HepG2 (cell line): ENCODE data around the gene TMEM185B. TPM values are rescaled to one million over a fixed set of nuclear protein-coding genes. Genes with fewer than 3 reads are reported as not detected.

ENCODE experiments used
- BCL6 ChIP-seq: IDR thresholded peaks from 2 replicates; pipeline ENCODE4 v1.6.1; 2016; ENCODE audit warnings: missing genetic modification reagents, missing compliant biosample characterization
- HDAC2 ChIP-seq: sonication (generic); formaldehyde crosslinking; IDR thresholded peaks from 2 replicates; pipeline ENCODE4 v1.4.0; 2020; ENCODE audit warnings: missing genetic modification reagents
- HDAC6 ChIP-seq: fragments of 200-600 bp; sonication (generic); IDR thresholded peaks from 2 replicates; pipeline ENCODE4 v1.7.0; 2017; ENCODE audit warnings: mild to moderate bottlenecking, antibody characterized with exemption, low read length, low read depth
- MTA1 ChIP-seq: sonication (generic); formaldehyde crosslinking; IDR thresholded peaks from 2 replicates; pipeline ENCODE4 v1.4.0; 2020; ENCODE audit warnings: missing genetic modification reagents, mild to moderate bottlenecking, borderline replicate concordance
- MTF2 ChIP-seq: sonication (generic); formaldehyde crosslinking; IDR thresholded peaks from 2 replicates; pipeline ENCODE4 v1.5.0; 2020; ENCODE audit warnings: missing genetic modification reagents, borderline replicate concordance
- TRIM24 ChIP-seq: sonication (generic); formaldehyde crosslinking; IDR thresholded peaks from 2 replicates; pipeline ENCODE4 v1.8.0; 2022; ENCODE audit warnings: mild to moderate bottlenecking, missing genetic modification reagents
- ZNF230 ChIP-seq: sonication (generic); formaldehyde crosslinking; IDR thresholded peaks from 2 replicates; pipeline ENCODE4 v1.4.0; 2020; ENCODE audit warnings: mild to moderate bottlenecking, missing genetic modification reagents
- ZNF264 ChIP-seq: sonication (generic); formaldehyde crosslinking; IDR thresholded peaks from 2 replicates; pipeline ENCODE4 v1.4.0; 2020; ENCODE audit warnings: missing genetic modification reagents
- ZNF343 ChIP-seq: sonication (generic); formaldehyde crosslinking; IDR thresholded peaks from 2 replicates; pipeline ENCODE4 v1.4.0; 2020; ENCODE audit warnings: mild to moderate bottlenecking, missing genetic modification reagents
- ZNF431 ChIP-seq: sonication (generic); formaldehyde crosslinking; IDR thresholded peaks from 2 replicates; pipeline ENCODE4 v1.9.0; 2022; ENCODE audit warnings: missing genetic modification reagents, low read depth, mild to moderate bottlenecking, borderline replicate concordance
- ZNF567 ChIP-seq: sonication (generic); formaldehyde crosslinking; IDR thresholded peaks from 2 replicates; pipeline ENCODE4 v1.8.1; 2023; ENCODE audit warnings: mild to moderate bottlenecking, missing genetic modification reagents, borderline replicate concordance
- ZNF572 ChIP-seq: sonication (generic); formaldehyde crosslinking; IDR thresholded peaks from 2 replicates; pipeline ENCODE4 v1.5.1; 2020; ENCODE audit warnings: mild to moderate bottlenecking, missing genetic modification reagents
- ZNF605 ChIP-seq: sonication (generic); formaldehyde crosslinking; IDR thresholded peaks from 2 replicates; pipeline ENCODE4 v1.8.0; 2022; ENCODE audit warnings: mild to moderate bottlenecking, missing genetic modification reagents
- ZNF713 ChIP-seq: sonication (generic); formaldehyde crosslinking; IDR thresholded peaks from 2 replicates; pipeline ENCODE4 v1.4.0; 2020; ENCODE audit warnings: mild to moderate bottlenecking, missing genetic modification reagents
- ZNF775 ChIP-seq: sonication (generic); formaldehyde crosslinking; IDR thresholded peaks from 2 replicates; pipeline ENCODE4 v1.4.0; 2020; ENCODE audit warnings: missing genetic modification reagents, mild to moderate bottlenecking, moderate library complexity, borderline replicate concordance
- ZNF788 ChIP-seq: sonication (generic); formaldehyde crosslinking; IDR thresholded peaks from 2 replicates; pipeline ENCODE4 v1.5.0; 2020; ENCODE audit warnings: mild to moderate bottlenecking, missing genetic modification reagents, borderline replicate concordance
- ZNF878 ChIP-seq: sonication (generic); formaldehyde crosslinking; IDR thresholded peaks from 2 replicates; pipeline ENCODE4 v1.8.1; 2023; ENCODE audit warnings: mild to moderate bottlenecking, missing genetic modification reagents, moderate library complexity
- ZSCAN29 ChIP-seq: sonication (generic); formaldehyde crosslinking; conservative IDR thresholded peaks from 2 replicates; pipeline ENCODE4 v1.4.0; 2020; ENCODE audit warnings: mild to moderate bottlenecking, missing genetic modification reagents
- polyA plus RNA-seq, 8 experiments: library from polyadenylated mRNA; depleted of rRNA in 3 of 8; stranded (reverse) in 7 of 8; unstranded in 1 of 8; fragments of >200 nt; fragmentation: Illumina TruSeq in 4 of 8; extraction: Trizol in 4 of 8; gene quantifications; 2 replicates each; pipeline versions ENCODE4 v1.2.1 to v1.2.3, GENCODE V29; 2011 to 2016; ENCODE audit warnings: low read depth in 4 of 8, missing spikeins in 1 of 8, mixed read lengths in 1 of 8; ENCODE audit not compliant: insufficient read depth in 1 of 8
- total RNA-seq, 5 experiments: library from RNA; depleted of rRNA; stranded (reverse); fragments of >200 nt; fragmentation: Illumina TruSeq; extraction: Trizol; gene quantifications; 2 replicates each; pipeline ENCODE4 v1.2.3, GENCODE V29; 2016; ENCODE audit warnings: low read depth in 1 of 5
- TF ChIP-seq, protein P1 (sequence below): IDR thresholded peaks from 2 replicates; pipeline ENCODE4 v1.6.1; 2018; ENCODE audit warnings: missing genetic modification reagents, mild to moderate bottlenecking, missing compliant biosample characterization
- TF ChIP-seq, protein P2 (sequence below): fragments of 450-650 bp; IDR thresholded peaks from 2 replicates; pipeline ENCODE4 v1.6.1; 2017
- TF ChIP-seq, protein P3 (sequence below): sonication (generic); formaldehyde crosslinking; IDR thresholded peaks from 2 replicates; pipeline ENCODE4 v1.4.0; 2020; ENCODE audit warnings: mild to moderate bottlenecking, low read depth, missing genetic modification reagents
- TF ChIP-seq, protein P4 (sequence below): sonication (generic); formaldehyde crosslinking; IDR thresholded peaks from 2 replicates; pipeline ENCODE4 v1.9.0; 2021; ENCODE audit warnings: missing genetic modification reagents, mild to moderate bottlenecking, borderline replicate concordance

The TMEM185B gene
- total and polyA plus RNA-seq, 2 of the 13 experiments (the other 11 are each of a cell fraction or from before 2014, with no cell fraction given): 5.6 to 7.0 TPM

DNA sequence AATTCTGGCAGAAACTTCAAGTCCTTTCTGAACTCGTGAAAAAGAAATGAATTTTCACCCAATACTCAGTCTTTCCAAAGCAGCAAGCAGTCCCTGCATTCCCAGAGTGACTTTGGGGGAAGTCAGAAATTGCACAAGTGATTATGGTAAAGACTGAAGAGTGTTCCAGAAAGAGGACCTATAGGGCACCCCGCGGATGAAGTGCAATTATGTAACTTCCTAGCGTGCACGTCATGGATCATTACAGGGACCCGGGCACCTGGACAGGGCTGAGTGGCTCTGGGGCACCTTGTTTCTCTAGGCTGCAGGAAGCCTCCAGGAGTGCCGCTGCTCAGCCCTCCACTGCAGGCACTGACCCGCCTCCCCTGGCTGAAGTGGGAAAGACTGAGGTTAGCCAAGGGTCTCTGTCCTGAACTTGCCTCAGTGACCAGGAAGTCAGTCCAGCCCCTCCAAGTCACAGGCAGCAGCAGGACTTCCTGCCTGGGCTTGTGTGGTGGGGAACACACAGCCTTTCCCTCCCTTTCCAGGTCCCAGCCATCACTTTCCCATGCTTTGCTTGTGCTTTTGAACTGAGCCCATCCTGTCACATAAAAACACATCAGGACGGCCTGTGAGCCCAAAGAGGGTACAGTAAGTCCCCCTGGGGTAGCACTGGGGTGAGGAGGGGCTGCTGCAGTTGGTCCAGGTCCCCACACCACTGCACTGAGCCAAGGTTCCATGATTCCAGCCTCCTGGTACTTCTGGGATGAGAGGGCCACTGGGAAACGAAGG lies 19.8 kb downstream of the TMEM185B start (continued):
- TF ChIP-seq ZNF230 (CRISPR knock-in tag) (0 out of 2 replicates have a peak, but pooled peaks have one; percentile 10), MTA1 (CRISPR knock-in tag) (peak; percentile 39; the same call in 1 of the 2 replicates), ZNF572 (peak; percentile 89), ZNF343 (no peak), ZNF713 (no peak), TRIM24 (CRISPR knock-in tag) (no peak), ZNF878 (no peak), ZNF567 (CRISPR knock-in tag) (no peak), ZNF788 (CRISPR knock-in tag) (0 out of 2 replicates have a peak, but pooled peaks have one; percentile 43), ZSCAN29 (0 out of 2 replicates have a peak, but pooled peaks have one; percentile 51), MTF2 (no peak), BCL6 (no peak), ZNF431 (CRISPR knock-in tag) (0 out of 2 replicates have a peak, but pooled peaks have one; percentile 32), HDAC6 (no peak), ZNF775 (0 out of 2 replicates have a peak, but pooled peaks have one; percentile 23), ZNF605 (peak; percentile 44; the same call in 1 of the 2 replicates), HDAC2 (CRISPR knock-in tag) (peak; percentile 35; the same call in 1 of the 2 replicates), ZNF264 (no peak)
- TF ChIP-seq, protein P1, sequence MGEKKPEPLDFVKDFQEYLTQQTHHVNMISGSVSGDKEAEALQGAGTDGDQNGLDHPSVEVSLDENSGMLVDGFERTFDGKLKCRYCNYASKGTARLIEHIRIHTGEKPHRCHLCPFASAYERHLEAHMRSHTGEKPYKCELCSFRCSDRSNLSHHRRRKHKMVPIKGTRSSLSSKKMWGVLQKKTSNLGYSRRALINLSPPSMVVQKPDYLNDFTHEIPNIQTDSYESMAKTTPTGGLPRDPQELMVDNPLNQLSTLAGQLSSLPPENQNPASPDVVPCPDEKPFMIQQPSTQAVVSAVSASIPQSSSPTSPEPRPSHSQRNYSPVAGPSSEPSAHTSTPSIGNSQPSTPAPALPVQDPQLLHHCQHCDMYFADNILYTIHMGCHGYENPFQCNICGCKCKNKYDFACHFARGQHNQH: no peak
- TF ChIP-seq, protein P2, sequence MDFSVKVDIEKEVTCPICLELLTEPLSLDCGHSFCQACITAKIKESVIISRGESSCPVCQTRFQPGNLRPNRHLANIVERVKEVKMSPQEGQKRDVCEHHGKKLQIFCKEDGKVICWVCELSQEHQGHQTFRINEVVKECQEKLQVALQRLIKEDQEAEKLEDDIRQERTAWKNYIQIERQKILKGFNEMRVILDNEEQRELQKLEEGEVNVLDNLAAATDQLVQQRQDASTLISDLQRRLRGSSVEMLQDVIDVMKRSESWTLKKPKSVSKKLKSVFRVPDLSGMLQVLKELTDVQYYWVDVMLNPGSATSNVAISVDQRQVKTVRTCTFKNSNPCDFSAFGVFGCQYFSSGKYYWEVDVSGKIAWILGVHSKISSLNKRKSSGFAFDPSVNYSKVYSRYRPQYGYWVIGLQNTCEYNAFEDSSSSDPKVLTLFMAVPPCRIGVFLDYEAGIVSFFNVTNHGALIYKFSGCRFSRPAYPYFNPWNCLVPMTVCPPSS: no peak
- TF ChIP-seq, protein P3, sequence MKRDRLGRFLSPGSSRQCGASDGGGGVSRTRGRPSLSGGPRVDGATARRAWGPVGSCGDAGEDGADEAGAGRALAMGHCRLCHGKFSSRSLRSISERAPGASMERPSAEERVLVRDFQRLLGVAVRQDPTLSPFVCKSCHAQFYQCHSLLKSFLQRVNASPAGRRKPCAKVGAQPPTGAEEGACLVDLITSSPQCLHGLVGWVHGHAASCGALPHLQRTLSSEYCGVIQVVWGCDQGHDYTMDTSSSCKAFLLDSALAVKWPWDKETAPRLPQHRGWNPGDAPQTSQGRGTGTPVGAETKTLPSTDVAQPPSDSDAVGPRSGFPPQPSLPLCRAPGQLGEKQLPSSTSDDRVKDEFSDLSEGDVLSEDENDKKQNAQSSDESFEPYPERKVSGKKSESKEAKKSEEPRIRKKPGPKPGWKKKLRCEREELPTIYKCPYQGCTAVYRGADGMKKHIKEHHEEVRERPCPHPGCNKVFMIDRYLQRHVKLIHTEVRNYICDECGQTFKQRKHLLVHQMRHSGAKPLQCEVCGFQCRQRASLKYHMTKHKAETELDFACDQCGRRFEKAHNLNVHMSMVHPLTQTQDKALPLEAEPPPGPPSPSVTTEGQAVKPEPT: peak; percentile 45; the same call in 1 of the 2 replicates
- TF ChIP-seq, protein P4, sequence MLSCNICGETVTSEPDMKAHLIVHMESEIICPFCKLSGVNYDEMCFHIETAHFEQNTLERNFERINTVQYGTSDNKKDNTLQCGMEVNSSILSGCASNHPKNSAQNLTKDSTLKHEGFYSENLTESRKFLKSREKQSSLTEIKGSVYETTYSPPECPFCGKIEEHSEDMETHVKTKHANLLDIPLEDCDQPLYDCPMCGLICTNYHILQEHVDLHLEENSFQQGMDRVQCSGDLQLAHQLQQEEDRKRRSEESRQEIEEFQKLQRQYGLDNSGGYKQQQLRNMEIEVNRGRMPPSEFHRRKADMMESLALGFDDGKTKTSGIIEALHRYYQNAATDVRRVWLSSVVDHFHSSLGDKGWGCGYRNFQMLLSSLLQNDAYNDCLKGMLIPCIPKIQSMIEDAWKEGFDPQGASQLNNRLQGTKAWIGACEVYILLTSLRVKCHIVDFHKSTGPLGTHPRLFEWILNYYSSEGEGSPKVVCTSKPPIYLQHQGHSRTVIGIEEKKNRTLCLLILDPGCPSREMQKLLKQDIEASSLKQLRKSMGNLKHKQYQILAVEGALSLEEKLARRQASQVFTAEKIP (CRISPR knock-in tag): 0 out of 2 replicates have a peak, but pooled peaks have one; percentile 32
